ACC112 (cell line): Measurements from ENCODE around the gene UCP3.

Experiments
- H2AFZ ChIP-seq: fragments of 200-600 bp; sonication (generic); one replicate; pipeline ENCODE4 v1.6.0; 2017; ENCODE audit warnings: antibody characterized with exemption, low read length; ENCODE audit not compliant: unreplicated experiment
- H3K27ac ChIP-seq: fragments of 200-600 bp; sonication (generic); 2 replicates; pipeline ENCODE4 v1.5.1; 2014; ENCODE audit warnings: low read depth, mild to moderate bottlenecking, antibody characterized with exemption, low read length, moderate library complexity
- H3K27me3 ChIP-seq: fragments of 200-600 bp; sonication (generic); 2 replicates; pipeline ENCODE4 v1.6.1; 2014; ENCODE audit warnings: mild to moderate bottlenecking, antibody characterized with exemption, low read length, moderate library complexity, mixed read lengths; ENCODE audit not compliant: insufficient read depth
- H3K36me3 ChIP-seq: fragments of 200-600 bp; sonication (generic); 2 replicates; pipeline ENCODE4 v1.6.1; 2016; ENCODE audit warnings: mild to moderate bottlenecking, antibody characterized with exemption, low read length, moderate library complexity, mixed read lengths; ENCODE audit not compliant: insufficient read depth
- H3K4me1 ChIP-seq: fragments of 200-600 bp; sonication (generic); one replicate; pipeline ENCODE4 v1.6.1; 2016; ENCODE audit warnings: low read length, mixed read lengths; ENCODE audit not compliant: insufficient read depth, unreplicated experiment, control insufficient read depth
- H3K4me3 ChIP-seq: fragments of 200-600 bp; sonication (generic); 2 replicates; pipeline ENCODE4 v1.5.1; 2014; ENCODE audit warnings: mild to moderate bottlenecking, low read depth, low read length
- H3K79me2 ChIP-seq: fragments of 200-600 bp; sonication (generic); one replicate; pipeline ENCODE4 v1.6.0; 2016; ENCODE audit warnings: low read length; ENCODE audit not compliant: control insufficient read depth, unreplicated experiment, insufficient read depth

The UCP3 gene

DNA sequence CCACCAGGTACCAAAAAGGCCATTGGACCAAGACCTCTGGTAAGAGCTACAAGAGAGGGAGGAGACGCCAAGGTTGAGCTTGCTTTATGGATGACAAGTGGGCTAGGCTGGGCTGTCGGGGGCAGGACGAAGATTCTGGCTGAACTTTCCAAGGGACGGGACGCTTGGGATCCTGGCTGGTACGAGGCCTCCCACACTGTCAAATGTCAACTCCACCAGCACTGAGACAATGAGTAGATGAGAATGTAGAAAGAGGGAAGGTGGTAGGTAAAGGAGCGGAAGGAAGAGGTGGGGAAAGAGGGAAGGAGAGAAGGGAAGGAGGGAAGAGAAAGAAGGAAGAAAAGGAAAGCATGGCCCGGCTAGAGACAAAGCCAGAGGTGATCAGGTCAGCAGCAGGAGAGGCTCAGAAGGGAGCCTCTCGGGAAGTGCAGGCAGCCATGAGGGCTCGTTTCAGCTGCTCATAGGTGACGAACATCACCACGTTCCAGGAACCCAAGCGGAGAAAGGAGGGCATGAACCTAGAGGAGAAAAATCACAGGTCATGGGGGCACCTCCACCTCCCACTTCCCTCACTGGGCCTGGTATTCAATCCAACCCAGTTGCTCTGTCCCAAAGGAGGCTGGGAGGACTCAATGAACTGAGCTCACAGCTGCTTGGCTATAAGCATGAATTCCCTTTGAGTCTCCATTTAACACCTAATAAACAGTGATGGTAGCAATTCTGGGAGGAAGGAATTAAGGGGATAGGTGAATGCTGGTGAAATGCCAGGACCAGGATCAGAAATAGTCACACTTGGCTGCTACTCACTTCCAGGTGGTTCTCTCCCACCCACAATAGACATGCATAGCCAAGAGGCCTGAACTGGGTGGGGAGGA is 34.0 kb downstream of the UCP3 start:
- Histone ChIP-seq H3K27ac (no peak overlapping the region), H3K4me3 (no peak overlapping the region), H3K27me3 (no peaks in the 10 kb centered on the region), H3K36me3 (no peaks in the 10 kb centered on the region), H2AFZ (no peak overlapping the region), H3K79me2 (no peaks in the 10 kb centered on the region), H3K4me1 (peaks cover 3% of the 10 kb centered on the region)

- Histone ChIP-seq H3K4me1 (peaks cover 3% of the 10 kb centered on the region), H3K36me3 (no peaks in the 10 kb centered on the region), H3K4me3 (no peak overlapping the region), H3K27me3 (no peaks in the 10 kb centered on the region), H2AFZ (no peak overlapping the region), H3K27ac (no peak overlapping the region), H3K79me2 (no peaks in the 10 kb centered on the region)
These were observed 36.0 kb downstream of the UCP3 start for GRCh38 chr11:73972620-73973449.

DNA sequence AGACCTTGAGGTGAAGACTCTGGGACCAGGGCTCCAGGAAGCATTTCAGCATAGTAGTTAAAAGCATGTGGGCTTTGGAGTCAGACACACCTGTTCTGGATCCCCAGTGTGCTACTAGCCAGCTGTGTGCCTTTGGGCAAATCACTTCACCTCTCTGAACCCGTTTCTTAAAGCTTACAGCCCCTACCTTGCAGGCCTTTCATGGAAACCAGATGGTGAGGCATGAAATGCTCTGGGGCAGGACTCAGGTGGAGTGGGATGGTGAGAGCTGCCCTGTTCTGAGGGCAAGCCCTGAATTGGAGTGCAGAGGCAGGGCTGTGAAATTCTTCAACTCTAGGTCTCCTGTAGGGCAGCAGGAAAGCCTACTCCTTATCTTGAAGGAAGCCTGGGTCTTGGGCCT is 36.7 kb downstream of the UCP3 start:
- H3K27ac ChIP-seq, result no peak overlapping the region

DNA sequence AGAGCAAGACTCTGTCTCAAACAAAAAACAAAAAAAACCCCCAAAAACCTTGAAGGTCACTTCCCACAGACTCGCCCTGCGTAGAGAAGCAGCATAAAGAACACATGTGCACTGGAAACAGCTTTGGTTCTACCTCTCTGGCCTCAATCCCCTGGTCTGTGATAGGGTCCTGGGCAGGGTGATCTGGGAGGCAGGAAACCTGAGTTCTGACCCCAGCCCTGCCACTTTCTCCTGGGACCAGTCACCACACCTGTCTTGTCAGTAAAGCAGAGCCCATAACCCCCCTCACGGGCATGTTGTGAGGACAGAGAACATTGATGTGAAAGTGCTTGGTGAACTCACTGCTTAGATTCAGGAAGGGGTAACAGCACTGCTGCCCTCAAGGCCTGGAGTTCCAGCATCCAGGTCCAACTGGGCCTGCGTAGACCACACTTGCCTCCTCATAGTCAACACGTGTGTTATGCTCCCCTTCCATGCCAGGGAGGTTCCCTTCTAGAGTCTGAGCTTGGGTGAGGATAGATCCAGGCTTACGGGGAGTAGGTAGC is 37.6 kb downstream of the UCP3 start:
- no peaks in the 10 kb centered on the region for H3K36me3 ChIP-seq
- H2AFZ ChIP-seq, result no peak overlapping the region
- H3K27ac ChIP-seq, result no peak overlapping the region
- no peaks in the 10 kb centered on the region for H3K27me3 ChIP-seq
- H3K4me3 ChIP-seq, result no peak overlapping the region
- no peaks in the 10 kb centered on the region for H3K79me2 ChIP-seq
- peaks cover 3% of the 10 kb centered on the region for H3K4me1 ChIP-seq

More for the DNA sequence above, 36.7 kb downstream of the UCP3 start:
- Histone ChIP-seq H2AFZ (no peak overlapping the region), H3K4me1 (peaks cover 3% of the 10 kb centered on the region), H3K36me3 (no peaks in the 10 kb centered on the region), H3K27me3 (no peaks in the 10 kb centered on the region), H3K4me3 (no peak overlapping the region), H3K79me2 (no peaks in the 10 kb centered on the region)

GRCh38 chr11:73969991-73970800 is 38.7 kb downstream of the UCP3 start:
- H2AFZ ChIP-seq, result no peak overlapping the region
- H3K4me1 ChIP-seq, result peaks cover 6% of the 10 kb centered on the region
- H3K36me3 ChIP-seq, result no peaks in the 10 kb centered on the region
- H3K27ac ChIP-seq, result no peak overlapping the region
- no peak overlapping the region for H3K4me3 ChIP-seq
- no peaks in the 10 kb centered on the region for H3K79me2 ChIP-seq
- H3K27me3 ChIP-seq, result no peaks in the 10 kb centered on the region

DNA sequence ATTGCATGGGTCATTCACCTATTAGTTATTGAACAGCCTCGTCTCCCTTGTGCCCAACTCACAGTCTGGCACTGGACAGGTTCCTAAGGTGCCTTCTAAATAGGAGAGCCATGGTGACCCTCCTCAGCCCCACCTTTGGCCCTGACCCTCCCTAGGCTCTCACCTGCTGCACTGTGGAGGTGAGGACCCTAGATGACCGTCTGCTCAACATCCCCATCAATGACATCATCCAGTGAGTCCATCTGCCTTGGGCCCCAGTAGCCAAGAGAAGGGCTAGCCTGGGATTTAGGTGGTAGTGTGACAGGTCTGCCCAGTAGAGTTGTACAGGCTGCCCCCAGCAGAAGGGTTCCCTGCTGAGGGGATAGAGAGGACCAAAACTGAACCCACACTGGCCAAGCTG is 39.8 kb downstream of the UCP3 start:
- Histone ChIP-seq H3K36me3 (no peaks in the 10 kb centered on the region), H3K79me2 (no peaks in the 10 kb centered on the region), H2AFZ (no peak overlapping the region), H3K4me1 (peaks cover 12% of the 10 kb centered on the region), H3K27me3 (no peaks in the 10 kb centered on the region), H3K27ac (no peak overlapping the region), H3K4me3 (no peak overlapping the region)

- Histone ChIP-seq H3K27me3 (no peaks in the 10 kb centered on the region), H3K27ac (no peak overlapping the region), H3K79me2 (no peaks in the 10 kb centered on the region), H2AFZ (no peak overlapping the region), H3K4me1 (peaks cover 10% of the 10 kb centered on the region), H3K4me3 (no peak overlapping the region), H3K36me3 (no peaks in the 10 kb centered on the region)
These were observed 40.4 kb downstream of the UCP3 start for GRCh38 chr11:73968356-73968966.

DNA sequence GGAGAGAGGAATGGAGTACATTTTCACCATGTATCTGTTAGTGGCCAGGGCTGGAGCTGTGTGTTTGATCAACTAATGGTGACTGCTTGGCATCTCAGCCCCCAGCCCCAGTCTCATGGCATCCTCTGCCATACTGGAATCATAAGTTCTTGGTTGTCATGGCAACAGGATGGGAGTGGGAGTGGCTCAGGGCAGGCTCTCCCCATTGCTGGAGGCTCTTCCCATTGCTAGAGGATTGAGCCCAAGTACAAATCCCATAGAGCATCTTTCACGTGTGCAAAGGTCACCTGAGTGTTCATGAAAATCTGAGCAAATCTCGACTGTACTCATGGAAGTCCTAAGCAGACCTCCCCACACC is 43.1 kb downstream of the UCP3 start:
- no peaks in the 10 kb centered on the region for H3K36me3 ChIP-seq
- no peak overlapping the region for H3K4me3 ChIP-seq
- H2AFZ ChIP-seq, result no peak overlapping the region
- H3K4me1 ChIP-seq, result peaks cover 10% of the 10 kb centered on the region
- H3K27me3 ChIP-seq, result no peaks in the 10 kb centered on the region
- no peak overlapping the region for H3K27ac ChIP-seq
- no peaks in the 10 kb centered on the region for H3K79me2 ChIP-seq

DNA sequence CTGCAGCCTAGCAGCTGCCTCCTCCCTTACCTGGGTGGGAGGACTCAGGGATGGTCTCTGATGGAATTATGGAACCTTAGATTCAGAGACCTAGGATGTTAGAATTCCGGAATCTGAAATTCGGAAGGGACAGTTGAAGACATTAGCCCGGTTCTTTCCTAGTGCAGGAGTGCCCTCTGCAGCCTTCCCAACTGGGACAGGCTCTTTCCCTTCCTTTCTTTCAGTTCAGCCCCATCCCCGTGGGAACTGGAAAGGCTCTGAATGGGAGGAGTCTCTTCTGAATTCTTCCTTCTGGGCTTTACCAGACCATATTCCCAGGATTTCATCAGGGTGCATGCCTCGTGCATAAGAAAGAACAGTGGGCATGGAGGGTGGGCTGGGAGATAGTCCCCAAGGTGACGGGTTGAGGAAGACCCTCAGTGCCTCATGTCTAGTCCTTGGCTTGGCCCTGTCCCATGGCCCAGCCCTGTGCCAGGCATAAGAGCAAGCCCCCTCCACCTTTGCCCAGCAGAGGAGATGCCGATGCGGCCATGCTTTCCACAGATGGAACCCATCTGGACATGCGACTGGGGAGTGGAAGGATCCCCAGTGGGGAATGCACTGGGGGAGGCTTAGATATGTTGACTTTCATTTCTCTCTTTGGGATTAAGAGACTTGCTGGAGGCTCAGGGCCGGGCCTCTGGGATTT is 43.7 kb downstream of the UCP3 start:
- Histone ChIP-seq H3K27ac (no peak overlapping the region), H3K36me3 (no peaks in the 10 kb centered on the region), H2AFZ (peak overlapping the region; percentile 59), H3K27me3 (no peaks in the 10 kb centered on the region), H3K79me2 (no peaks in the 10 kb centered on the region), H3K4me1 (peaks cover 10% of the 10 kb centered on the region), H3K4me3 (peak overlapping the region; percentile 16; the same call in 1 of the 2 replicates)
